ENCODE results near the gene MAP7. TPM values are rescaled to one million over a fixed set of nuclear protein-coding genes. Genes with fewer than 3 reads are reported as not detected.

Gene MAP7
- total and polyA plus RNA-seq, 4 donors: 3.2 to 17.5 (median 8.3) TPM

DNA sequence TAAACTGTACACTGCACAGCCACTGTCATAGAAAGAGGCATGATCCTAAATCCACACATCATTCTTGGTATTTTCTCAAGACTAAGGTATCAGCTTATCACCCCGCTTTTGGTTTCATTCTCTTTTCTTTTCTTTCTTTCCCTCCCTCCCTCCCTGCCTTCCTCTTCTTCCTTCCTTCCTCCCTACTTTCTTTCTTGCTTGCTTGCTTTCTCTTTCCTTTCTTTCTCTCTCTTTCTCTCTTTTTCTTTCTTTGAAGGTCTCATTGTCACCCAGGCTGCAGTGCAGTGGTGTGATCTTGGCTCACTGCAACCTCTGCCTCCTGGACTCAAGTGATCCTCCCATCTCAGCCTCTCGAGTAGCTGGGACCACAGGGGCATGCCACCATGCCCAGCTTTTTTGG, 81.1 kb downstream of the MAP7 start:
- H3K27me3 ChIP-seq (ENCODE audit: control insufficient read depth in 4 of 4, insufficient read depth in 4 of 4, low read length in 3 of 4): no peaks in the 10 kb centered on the region
- H3K9me3 ChIP-seq (ENCODE audit: control insufficient read depth in 4 of 4, low read length in 3 of 4): no peaks in the 10 kb centered on the region
- H3K4me3 ChIP-seq (ENCODE audit: low read depth in 1 of 3, low read length in 3 of 3): no peak overlapping the region
- peaks cover 0 to 16% (median 7%) of the 10 kb centered on the region in 4 donors for H3K4me1 ChIP-seq (ENCODE audit: control insufficient read depth in 4 of 4, insufficient read depth in 4 of 4, low read length in 3 of 4)
- TF ChIP-seq, protein P1, sequence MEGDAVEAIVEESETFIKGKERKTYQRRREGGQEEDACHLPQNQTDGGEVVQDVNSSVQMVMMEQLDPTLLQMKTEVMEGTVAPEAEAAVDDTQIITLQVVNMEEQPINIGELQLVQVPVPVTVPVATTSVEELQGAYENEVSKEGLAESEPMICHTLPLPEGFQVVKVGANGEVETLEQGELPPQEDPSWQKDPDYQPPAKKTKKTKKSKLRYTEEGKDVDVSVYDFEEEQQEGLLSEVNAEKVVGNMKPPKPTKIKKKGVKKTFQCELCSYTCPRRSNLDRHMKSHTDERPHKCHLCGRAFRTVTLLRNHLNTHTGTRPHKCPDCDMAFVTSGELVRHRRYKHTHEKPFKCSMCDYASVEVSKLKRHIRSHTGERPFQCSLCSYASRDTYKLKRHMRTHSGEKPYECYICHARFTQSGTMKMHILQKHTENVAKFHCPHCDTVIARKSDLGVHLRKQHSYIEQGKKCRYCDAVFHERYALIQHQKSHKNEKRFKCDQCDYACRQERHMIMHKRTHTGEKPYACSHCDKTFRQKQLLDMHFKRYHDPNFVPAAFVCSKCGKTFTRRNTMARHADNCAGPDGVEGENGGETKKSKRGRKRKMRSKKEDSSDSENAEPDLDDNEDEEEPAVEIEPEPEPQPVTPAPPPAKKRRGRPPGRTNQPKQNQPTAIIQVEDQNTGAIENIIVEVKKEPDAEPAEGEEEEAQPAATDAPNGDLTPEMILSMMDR (IDR thresholded peaks at IDR 0.05; ENCODE audit: low read depth, low read length, missing input control): no peak
- TF ChIP-seq EGR1 (IDR thresholded peaks at IDR 0.05; ENCODE audit: low read depth in 2 of 2) (no peak), FOXA2 (IDR thresholded peaks at IDR 0.05) (no peak), JUND (IDR thresholded peaks at IDR 0.05) (no peak)
- TF ChIP-seq, protein P2, sequence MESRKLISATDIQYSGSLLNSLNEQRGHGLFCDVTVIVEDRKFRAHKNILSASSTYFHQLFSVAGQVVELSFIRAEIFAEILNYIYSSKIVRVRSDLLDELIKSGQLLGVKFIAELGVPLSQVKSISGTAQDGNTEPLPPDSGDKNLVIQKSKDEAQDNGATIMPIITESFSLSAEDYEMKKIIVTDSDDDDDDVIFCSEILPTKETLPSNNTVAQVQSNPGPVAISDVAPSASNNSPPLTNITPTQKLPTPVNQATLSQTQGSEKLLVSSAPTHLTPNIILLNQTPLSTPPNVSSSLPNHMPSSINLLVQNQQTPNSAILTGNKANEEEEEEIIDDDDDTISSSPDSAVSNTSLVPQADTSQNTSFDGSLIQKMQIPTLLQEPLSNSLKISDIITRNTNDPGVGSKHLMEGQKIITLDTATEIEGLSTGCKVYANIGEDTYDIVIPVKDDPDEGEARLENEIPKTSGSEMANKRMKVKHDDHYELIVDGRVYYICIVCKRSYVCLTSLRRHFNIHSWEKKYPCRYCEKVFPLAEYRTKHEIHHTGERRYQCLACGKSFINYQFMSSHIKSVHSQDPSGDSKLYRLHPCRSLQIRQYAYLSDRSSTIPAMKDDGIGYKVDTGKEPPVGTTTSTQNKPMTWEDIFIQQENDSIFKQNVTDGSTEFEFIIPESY (IDR thresholded peaks at IDR 0.05): no peak
- H3K36me3 ChIP-seq (ENCODE audit: control insufficient read depth in 4 of 4, insufficient read depth in 3 of 4, low read depth in 1 of 4, low read length in 3 of 4): no peaks in the 10 kb centered on the region
- WGBS: 91% methylated on average over 2 of the region's 2 CpGs
- no peak overlapping the region for H3K9ac ChIP-seq (ENCODE audit: low read depth in 1 of 2, low read length in 2 of 2)
- no peak for DNase-seq (ENCODE audit: low spot score)
- no peak overlapping the region for H3K27ac ChIP-seq (ENCODE audit: low read depth in 1 of 2, low read length in 2 of 2)

DNA sequence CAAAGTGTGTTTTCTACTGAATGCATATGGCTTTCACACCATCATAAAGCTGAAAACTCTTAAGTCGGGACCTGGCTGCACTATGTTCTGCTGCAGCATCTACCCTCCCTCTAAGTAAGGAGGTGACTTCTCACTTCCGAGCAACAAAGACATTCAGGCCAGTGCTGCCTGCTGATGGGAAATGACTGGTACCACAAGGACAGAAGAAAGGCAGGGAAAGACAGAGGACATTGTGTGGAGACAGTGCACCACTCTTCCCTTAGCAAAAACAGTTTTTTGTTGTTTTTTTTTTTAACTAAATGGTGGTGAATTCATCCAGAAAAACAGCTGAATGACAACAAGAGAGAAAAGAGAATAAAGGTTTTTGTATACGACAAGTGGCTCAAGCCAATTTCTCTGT, 81.5 kb downstream of the MAP7 start:
- H3K27ac ChIP-seq (ENCODE audit: low read depth in 1 of 2, low read length in 2 of 2): no peak overlapping the region
- no peak overlapping the region for H3K4me3 ChIP-seq (ENCODE audit: low read depth in 1 of 3, low read length in 3 of 3)
- H3K4me1 ChIP-seq (ENCODE audit: control insufficient read depth in 4 of 4, insufficient read depth in 4 of 4, low read length in 3 of 4): peaks cover 0 to 16% (median 7%) of the 10 kb centered on the region in 4 donors
- no peak for DNase-seq (ENCODE audit: low spot score)
- H3K36me3 ChIP-seq (ENCODE audit: control insufficient read depth in 4 of 4, insufficient read depth in 3 of 4, low read depth in 1 of 4, low read length in 3 of 4): no peaks in the 10 kb centered on the region
- no peak for TF ChIP-seq SP1 (IDR thresholded peaks at IDR 0.05)
- TF ChIP-seq FOXA1 (IDR thresholded peaks at IDR 0.05): no peak
- TF ChIP-seq, protein P3, sequence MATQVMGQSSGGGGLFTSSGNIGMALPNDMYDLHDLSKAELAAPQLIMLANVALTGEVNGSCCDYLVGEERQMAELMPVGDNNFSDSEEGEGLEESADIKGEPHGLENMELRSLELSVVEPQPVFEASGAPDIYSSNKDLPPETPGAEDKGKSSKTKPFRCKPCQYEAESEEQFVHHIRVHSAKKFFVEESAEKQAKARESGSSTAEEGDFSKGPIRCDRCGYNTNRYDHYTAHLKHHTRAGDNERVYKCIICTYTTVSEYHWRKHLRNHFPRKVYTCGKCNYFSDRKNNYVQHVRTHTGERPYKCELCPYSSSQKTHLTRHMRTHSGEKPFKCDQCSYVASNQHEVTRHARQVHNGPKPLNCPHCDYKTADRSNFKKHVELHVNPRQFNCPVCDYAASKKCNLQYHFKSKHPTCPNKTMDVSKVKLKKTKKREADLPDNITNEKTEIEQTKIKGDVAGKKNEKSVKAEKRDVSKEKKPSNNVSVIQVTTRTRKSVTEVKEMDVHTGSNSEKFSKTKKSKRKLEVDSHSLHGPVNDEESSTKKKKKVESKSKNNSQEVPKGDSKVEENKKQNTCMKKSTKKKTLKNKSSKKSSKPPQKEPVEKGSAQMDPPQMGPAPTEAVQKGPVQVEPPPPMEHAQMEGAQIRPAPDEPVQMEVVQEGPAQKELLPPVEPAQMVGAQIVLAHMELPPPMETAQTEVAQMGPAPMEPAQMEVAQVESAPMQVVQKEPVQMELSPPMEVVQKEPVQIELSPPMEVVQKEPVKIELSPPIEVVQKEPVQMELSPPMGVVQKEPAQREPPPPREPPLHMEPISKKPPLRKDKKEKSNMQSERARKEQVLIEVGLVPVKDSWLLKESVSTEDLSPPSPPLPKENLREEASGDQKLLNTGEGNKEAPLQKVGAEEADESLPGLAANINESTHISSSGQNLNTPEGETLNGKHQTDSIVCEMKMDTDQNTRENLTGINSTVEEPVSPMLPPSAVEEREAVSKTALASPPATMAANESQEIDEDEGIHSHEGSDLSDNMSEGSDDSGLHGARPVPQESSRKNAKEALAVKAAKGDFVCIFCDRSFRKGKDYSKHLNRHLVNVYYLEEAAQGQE (IDR thresholded peaks at IDR 0.05): no peak
- TF ChIP-seq, protein P1 (IDR thresholded peaks at IDR 0.05; ENCODE audit: low read depth, low read length, missing input control): no peak
- TF ChIP-seq RAD21 (IDR thresholded peaks at IDR 0.05): no peak
- WGBS: 95% methylated on average over 3 of the region's 3 CpGs
- no peaks in the 10 kb centered on the region for H3K9me3 ChIP-seq (ENCODE audit: control insufficient read depth in 4 of 4, low read length in 3 of 4)
- H3K9ac ChIP-seq (ENCODE audit: low read depth in 1 of 2, low read length in 2 of 2): no peak overlapping the region
- H3K27me3 ChIP-seq (ENCODE audit: control insufficient read depth in 4 of 4, insufficient read depth in 4 of 4, low read length in 3 of 4): no peaks in the 10 kb centered on the region
